Activated CD8-positive, alpha-beta memory T cell treated with anti-CD3 and anti-CD28 coated beads for 1 hour (primary cell): ENCODE measurements around the gene GTF2F2.

Source experiments
- DNase-seq, 2 donors: peaks; one replicate each; pipeline ENCODE4 v3.0.0-alpha.2; 2020; ENCODE audit warnings: low read depth in 1 of 2; ENCODE audit errors: extremely low read depth in 1 of 2

Gene GTF2F2

DNA sequence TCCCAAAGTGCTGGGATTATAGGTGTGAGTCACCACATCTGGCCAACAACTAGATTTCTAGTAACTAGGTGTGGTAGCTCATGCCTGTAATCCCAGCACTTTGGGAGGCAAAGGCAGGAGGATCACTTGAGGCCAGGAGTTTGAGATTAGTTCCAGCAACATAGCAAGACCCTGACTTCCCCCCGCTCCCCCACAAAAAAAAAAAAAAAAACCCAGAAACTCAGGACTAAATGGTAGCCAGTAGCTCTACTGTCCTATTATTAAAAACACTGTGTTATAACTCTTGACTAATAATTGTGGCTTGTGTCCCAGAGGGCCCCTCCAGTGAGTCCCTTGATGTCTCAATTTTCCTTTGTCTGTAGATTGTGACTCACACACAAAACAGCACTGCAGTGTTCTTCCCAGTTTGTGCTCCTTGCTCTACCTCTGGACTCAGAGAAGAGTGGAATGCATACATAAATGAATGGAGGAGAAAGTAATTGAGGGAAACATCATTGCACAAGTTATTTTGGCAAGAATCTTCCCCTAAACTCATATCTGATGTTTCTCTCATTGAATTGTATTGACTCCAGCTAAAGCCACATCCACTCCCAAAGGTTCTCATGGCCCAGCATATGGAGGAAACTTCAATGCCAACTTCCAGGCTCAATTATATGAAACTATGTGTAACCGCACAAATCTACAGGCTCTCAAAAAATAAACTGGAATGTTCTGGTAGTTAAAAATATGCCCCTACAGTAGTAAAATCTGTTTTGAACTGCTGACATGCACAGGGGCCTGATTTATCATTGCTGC lies 211.9 kb downstream of the GTF2F2 start:
- DNase-seq: no peak

DNA sequence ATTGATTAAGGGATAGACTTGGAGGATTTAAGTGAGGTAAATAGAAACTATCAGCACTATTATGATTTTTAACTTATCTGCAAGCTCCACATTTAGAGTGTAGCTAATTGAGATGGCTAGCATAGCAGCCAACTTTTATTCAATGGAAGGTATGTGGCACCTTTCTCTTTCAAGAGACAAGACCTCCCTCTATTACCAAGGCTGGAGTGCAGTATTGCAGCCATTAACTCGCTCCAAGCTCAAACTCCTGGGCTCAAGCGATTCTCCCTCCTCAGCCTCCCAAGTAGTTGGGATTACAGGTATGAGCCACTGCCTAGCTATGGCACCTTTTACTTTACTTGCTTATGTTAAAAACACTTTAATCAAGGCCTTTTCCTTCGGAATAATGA lies 212.5 kb downstream of the GTF2F2 start:
- DNase-seq: no peak

DNA sequence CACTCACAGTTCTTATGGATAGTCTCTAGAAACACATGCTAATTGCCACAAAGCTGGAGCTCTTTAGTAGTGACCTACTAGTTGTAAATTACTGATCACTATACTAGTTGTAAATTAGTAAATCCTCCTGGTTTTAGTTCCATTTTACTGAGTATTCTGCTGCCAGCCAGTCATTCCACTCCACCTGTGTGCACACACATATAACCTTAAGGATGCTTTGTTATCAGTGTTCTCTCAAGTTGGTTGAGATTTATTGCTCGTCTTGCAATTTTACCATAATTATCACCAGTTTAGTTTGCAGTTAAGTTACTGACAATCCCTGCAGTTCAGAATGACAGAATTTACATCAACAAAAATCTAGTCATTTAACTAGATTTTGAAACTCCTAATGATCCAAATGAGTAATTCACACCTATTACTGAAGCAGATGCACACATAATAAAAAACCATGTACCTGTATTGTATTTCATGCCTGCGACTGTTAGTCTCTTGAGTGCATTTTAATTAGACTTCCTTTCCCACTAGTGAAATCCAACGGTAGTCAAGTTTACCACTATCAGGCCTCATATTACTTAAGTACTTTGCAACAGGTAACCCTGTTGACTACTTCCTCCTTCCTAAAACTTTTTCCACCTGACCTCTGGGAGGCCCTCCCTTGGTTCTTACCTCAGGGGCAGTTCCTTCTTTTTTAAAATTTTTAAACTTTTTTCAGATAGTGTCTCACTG lies 213.1 kb downstream of the GTF2F2 start:
- no peak for DNase-seq
